GM19099 (cell line): ENCODE data around the gene POLRMT.

Source experiments
- POLR2A ChIP-seq: IDR thresholded peaks from 3 replicates; pipeline ENCODE4 v1.6.1; 2011; ENCODE audit warnings: low read depth; ENCODE audit not compliant: insufficient read length; ENCODE audit errors: extremely low read depth

The POLRMT gene

DNA sequence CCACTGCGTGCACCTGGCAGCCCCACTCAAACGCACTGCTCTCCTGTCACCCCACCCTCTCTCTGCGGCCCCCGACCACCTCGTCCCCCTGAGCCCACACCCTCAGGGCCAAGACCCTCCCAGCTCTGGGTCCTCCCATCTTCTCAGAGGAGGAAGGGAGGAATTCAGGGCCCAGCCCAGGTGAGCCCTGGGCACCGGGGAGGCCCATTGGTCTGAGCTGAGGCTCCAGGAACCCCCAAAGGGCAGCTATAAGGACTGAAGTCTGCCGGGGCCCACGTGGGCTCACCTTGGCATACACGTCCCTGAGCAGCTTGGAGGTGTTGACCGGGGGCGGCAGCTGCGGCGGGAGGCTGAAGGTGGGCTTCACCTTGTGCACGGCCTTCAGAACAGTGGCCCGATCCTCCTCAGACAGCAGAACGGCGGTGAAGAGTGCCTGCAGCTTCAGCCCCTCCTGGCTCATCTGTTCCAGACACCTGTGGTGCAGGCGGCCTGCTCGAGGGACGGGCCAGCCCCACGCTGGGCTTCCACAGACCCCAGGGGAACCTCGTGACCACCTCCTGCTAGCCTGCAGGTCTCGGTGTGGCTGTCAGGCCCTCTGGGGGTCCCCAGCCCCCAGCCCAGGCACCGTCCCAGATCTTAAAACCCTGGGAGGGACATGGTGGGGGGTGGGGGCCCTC lies 8.8 kb downstream of the POLRMT start:
- TF ChIP-seq POLR2A: no peak

GRCh38 chr19:623974-624373 lies 9.4 kb downstream of the POLRMT start:
- TF ChIP-seq POLR2A: no peak

DNA sequence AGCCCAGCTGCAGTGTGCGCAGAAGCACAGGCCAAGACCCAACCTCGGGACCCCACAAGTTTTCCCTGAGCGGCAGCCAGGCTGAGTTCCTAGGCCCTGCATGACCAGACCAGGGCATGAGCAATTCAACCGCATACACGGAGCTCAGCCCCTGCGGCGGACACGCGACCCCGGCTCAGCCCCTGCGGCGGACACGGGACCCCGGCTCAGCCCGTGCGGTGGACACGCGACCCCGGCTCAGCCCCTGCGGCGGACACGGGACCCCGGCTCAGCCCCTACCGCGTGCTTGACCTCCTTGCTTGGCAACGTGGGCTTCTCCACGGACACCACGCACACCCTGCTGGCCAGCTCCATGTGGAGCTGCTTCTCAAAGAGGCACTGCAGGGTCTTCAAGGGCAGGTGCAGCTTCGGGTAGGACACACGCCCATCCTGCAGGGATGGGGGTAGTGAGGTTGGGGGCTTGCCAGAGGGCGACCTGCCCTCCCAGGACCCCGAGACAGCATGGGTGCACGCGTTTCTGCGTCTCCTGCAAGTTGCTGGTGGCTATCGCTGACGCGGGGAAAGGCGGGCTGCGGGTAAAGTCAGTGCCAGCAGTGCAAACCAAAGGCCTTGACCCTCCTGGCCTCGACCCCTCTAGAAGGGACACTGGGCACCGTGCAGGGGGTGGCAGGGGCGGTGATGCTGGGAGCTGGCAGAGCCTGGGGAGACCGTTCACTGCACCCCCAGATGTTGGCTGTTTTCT lies 10.0 kb downstream of the POLRMT start:
- TF ChIP-seq POLR2A: no peak

DNA sequence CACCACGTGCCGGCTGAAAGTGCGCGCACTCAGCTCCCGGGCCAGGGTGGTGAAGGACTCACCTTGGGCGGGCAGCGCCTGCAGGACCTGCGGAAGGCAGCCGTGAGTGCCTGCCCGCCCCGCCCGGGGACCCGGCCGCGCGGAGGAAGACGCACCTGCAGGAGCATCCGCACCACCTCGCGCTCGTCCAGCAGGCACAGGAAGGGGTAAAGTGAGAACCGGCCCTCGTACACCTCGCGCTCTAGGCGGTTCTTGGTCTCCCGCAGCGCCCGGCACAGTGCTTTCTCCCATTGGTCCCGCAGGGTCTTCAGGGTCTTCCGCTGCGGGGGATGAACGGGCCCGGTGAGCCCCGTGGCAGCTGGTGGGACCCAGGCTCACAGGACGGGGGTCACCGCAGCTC lies 10.7 kb downstream of the POLRMT start:
- TF ChIP-seq POLR2A: no peak

GRCh38 chr19:621819-622218 lies 11.5 kb downstream of the POLRMT start:
- TF ChIP-seq POLR2A: no peak

DNA sequence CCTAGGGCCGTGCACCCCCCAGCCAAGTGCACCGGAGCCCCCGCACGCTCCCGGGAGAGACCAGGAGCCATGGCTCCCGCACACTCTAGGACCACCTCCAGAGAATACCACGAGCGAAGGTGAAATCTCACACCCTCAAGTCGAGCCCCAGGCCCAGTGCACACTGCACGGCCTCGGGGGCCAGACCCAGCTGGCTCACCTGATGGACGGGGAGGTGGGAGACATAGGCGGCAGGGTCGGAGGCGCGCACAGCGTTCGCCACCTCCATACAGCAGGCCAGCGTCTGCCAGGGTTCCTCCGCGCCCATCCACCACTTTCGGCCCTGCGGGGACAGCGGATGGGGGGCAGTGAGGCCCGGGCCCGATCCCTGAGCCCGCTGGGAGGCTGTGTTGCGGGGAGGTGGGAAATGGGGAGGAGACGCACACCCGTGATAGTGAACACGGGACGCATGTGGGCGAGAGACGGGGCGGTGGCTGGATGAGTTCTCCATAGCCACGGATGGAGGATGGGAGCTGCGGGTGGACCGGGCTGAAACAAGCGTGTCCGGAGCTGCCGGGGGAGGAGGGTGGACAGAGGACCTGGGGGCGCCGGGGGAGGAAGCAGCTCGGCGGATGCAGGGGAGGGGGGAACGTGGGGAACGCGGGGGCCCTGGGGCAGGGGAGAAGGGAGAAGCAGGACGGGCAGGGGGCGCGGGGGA lies 13.0 kb downstream of the POLRMT start:
- TF ChIP-seq POLR2A: no peak

DNA sequence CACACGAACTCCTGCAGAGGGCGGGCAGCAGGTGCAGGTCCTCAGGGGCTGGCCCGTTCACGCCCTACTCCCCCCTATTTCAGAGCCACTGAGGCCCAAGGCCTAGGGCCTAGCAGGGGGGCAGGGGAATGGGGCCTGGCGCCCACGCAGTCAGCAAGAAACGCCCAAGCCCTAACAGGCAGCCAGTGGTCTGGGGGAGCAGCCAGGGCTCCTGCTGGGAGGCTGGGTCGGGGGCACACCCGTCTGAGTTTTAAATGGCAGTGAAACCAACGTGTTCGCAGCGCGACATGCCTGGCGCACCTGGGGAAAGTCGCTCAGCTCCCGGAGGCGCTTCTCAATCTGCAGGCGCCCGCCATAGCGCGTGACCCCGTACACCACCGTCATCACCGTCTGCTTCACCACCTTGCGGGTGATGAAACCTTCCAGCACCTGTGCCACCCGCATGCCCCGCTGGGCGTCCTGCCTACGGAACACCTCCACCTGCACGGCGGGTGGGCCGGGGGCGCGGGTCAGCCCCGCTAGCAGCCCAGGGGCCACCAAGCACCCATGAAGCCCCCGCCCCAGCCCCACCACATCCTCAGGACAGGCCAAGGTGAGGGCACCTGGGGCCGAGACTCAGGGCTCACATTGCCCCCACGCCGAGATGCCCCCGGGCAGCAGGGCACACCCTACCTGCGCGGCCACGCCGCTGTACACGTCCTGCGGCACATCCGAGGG lies 13.9 kb downstream of the POLRMT start:
- no peak for TF ChIP-seq POLR2A

- TF ChIP-seq POLR2A: no peak
Measured at GRCh38 chr19:618674-619285, 14.6 kb downstream of the POLRMT start.

GRCh38 chr19:618247-618619 lies 15.1 kb downstream of the POLRMT start:
- TF ChIP-seq POLR2A: no peak

DNA sequence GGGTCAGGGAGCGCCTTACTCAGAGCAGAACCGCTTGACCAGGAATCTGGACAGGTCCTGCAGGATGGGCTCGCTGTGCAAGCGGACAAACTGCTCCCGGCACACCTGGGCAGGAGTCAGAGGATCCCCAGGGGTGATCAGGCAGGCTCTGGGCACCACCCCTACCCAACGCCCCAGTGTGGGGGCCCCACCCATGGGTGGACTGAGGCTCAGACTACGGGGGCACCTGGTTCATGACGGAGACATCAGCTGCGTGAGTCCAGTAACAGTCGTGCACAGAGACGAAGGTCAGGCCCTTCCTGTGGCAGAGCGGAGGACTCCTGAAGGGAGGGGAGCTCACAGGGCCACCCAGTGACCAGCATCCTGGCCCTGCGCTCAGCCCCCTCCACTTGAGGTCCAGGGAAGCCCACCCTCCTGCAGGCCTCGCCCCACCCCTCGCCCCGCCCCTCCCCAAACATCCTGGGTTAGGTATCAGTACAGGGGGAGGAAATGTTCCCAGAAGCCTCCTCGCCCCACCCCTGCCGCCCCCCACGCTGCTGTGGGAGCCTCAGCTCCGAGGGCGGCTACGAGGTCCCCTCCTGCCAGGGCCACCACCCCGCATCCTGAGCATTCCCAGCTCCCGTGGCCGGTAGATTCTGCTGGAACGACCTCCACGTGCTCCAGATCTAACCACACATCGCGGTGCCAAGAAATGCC lies 15.6 kb downstream of the POLRMT start:
- no peak for TF ChIP-seq POLR2A

DNA sequence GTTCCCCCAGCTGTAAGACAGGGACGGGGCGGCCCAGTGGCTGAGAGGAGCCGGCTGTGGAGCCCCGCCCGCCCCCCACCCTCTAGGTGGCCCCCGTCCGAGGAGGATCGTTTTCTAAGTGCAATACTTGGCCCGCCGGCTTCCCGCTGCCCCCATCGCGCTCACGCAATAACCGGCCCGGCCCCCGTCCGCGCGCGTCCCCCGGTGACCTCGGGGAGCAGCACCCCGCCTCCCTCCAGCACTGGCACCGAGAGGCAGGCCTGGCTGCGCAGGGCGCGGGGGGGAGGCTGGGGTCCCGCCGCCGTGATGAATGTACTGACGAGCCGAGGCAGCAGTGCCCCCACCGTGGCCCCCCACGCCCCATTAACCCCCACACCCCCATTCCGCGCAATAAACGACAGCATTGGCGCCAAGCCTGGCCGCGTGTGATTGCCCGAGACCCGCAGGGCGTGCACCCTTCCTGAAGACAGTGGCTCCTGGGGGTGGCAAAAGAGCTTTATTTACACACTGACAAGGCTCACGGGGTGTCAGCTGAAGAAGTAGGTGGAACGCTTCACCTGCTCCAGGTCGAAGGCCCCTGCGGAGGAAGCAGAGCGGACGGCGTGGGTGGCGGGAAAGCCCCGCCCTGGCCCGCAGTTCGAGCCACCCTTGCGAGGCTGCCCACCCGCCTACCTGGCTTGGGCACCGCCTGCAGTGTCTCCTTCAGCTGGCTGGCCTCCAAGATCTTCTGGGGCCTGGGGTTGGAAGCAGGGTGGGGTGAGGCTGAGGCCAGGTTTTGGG lies 16.4 kb downstream of the POLRMT start:
- no peak for TF ChIP-seq POLR2A

DNA sequence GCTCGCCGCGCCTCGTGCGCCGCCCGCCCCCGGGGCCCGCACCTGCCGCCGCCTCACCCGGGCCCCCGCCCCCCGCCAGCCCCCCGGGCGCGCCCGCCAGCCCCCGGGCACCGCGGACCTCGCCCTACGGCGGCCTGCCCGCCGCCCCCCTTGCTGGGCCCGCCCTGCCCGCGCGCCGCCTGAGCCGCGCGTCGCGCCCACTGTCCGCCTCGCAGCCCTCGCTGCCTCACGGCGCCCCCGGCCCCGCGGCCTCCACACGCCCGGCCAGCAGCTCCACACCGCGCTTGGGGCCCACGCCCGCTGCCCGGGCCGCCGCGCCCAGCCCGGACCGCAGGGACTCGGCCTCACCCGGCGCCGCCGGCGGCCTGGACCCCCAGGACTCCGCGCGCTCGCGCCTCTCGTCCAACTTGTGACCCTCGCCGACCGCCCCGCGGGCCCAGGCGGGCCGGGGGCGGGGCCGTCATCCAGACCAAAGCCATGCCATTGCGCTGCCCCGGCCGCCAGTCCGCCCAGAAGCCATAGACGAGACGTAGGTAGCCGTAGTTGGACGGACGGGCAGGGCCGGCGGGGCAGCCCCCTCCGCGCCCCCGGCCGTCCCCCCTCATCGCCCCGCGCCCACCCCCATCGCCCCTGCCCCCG lies 17.2 kb downstream of the POLRMT start:
- no peak for TF ChIP-seq POLR2A

GRCh38 chr19:615619-616018 lies 17.7 kb downstream of the POLRMT start:
- TF ChIP-seq POLR2A: no peak
